ENCODE data around the gene BUB1. TPM values are rescaled to one million over a fixed set of nuclear protein-coding genes. Genes with fewer than 3 reads are reported as not detected.
"Not testable (repeated sequence)": the region's sequence is repeated elsewhere in the genome, so short reads cannot be mapped to it uniquely, and the experiment has no call there.

Gene BUB1
- total and polyA plus RNA-seq, 9 donors: 0.17 to 2.3 (median 0.74) TPM

- TF ChIP-seq CTCF (IDR thresholded peaks at IDR 0.05) (no peak), POLR2A (IDR thresholded peaks at IDR 0.05) (no peak), EP300 (IDR thresholded peaks at IDR 0.05) (no peak)
- Histone ChIP-seq H3K9me3 (no peaks in the 10 kb centered on the region), H3K36me3 (no peaks in the 10 kb centered on the region), H3K4me1 (ENCODE audit: insufficient read depth) (no peaks in the 10 kb centered on the region), H3K27ac (no peak overlapping the region), H3K27me3 (no peaks in the 10 kb centered on the region), H3K4me3 (no peak overlapping the region)
- intact Hi-C loops (cut with DNase I): no loop called here
- DNase-seq: no peak
- 93 to 94% (median 93%) methylated on average over 11 of the region's 11 CpGs for WGBS, 3 donors
Observed at GRCh38 chr2:110691612-110692258, 13.9 kb upstream of the BUB1 start.

- TF ChIP-seq CTCF (IDR thresholded peaks at IDR 0.05) (no peak), POLR2A (IDR thresholded peaks at IDR 0.05) (no peak), EP300 (IDR thresholded peaks at IDR 0.05) (no peak)
- no peaks in the 10 kb centered on the region for H3K27me3 ChIP-seq
- no peak overlapping the region for H3K27ac ChIP-seq
- no peak for DNase-seq
- H3K4me1 ChIP-seq (ENCODE audit: insufficient read depth): no peaks in the 10 kb centered on the region
- intact Hi-C loops (cut with DNase I): no loop called here
- H3K4me3 ChIP-seq: no peak overlapping the region
- no peaks in the 10 kb centered on the region for H3K36me3 ChIP-seq
- no peaks in the 10 kb centered on the region for H3K9me3 ChIP-seq
- 87 to 91% (median 89%) methylated on average over 4 of the region's 4 CpGs for WGBS, 3 donors
Observed at GRCh38 chr2:110690083-110690965, 12.5 kb upstream of the BUB1 start.

DNA sequence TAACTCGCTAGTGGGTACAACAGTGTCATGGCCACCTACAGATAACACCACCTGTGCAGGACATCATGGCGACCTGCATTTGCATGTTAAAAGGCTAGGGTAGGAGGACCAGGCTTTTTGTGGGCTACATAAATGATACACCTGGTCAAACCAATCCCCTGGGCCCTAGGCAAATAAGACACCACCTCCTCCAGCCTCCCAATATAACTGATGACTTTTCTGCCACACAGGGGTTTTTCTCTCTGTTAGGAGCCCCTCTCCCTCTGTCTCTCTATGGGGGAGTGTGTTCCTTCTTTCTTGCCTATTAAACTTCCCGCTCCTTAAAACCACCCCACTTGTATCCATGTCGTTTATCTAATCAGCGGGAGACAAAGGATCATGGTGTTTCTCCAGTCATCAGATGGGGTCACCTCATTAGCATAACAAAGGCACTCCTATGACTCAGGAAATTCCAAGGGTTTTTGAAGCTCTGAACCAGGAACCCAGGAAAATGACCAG lies 10.8 kb upstream of the BUB1 start:
- no peaks in the 10 kb centered on the region for H3K4me1 ChIP-seq (ENCODE audit: insufficient read depth)
- H3K4me3 ChIP-seq: no peak overlapping the region
- intact Hi-C loops (cut with DNase I): no loop called here
- H3K27me3 ChIP-seq: no peaks in the 10 kb centered on the region
- no peak for DNase-seq
- 44 to 54% (median 54%) methylated on average over 5 of the region's 5 CpGs for WGBS, 3 donors
- H3K36me3 ChIP-seq: no peaks in the 10 kb centered on the region
- no peak overlapping the region for H3K27ac ChIP-seq
- H3K9me3 ChIP-seq: no peaks in the 10 kb centered on the region
- TF ChIP-seq CTCF (IDR thresholded peaks at IDR 0.05) (no peak), EP300 (IDR thresholded peaks at IDR 0.05) (no peak), POLR2A (IDR thresholded peaks at IDR 0.05) (no peak)

DNA sequence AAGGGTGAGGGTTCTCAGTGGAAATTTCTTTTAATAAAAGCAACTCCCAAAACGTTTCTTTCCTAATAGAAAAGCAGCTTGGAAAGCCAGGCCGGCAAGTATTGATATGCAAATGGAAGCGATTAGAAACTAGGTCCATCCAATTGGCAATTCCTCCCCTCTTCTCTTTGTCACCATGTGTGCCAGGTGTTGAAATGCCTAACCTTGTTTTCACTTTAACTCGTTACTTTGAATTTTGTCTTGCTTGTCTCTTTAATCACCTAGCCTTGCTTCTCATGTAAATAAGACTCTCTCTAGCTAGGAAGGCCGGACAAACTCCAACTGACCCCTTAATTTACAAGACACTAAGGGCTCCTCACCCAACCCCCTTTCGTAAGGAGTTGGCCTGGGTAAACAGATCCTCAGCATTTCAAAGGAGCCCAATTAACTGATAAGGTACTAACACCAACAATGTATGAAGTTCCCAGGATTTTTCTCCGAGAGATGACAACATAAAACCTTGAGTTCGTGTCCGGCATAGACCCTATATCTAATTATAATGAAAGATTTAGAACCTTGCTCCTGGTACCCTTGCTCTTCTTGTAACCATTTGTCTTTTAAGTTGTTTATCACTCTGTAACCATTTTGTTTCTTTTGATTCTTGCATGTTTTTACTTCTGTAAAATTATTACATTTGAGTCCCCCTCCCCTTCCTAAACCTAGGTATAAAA lies 10.1 kb upstream of the BUB1 start:
- H3K4me1 ChIP-seq (ENCODE audit: insufficient read depth); H3K27ac ChIP-seq; intact Hi-C loops (cut with DNase I); DNase-seq; H3K9me3 ChIP-seq; H3K36me3 ChIP-seq; H3K27me3 ChIP-seq; H3K4me3 ChIP-seq: not testable (repeated sequence)
- WGBS, 3 donors: 49 to 59% (median 52%) methylated on average over 9 of the region's 9 CpGs

Data from ovary (tissue), 9 donors.